ENCODE data around the gene DNMBP. TPM values are rescaled to one million over a fixed set of nuclear protein-coding genes. Genes with fewer than 3 reads are reported as not detected.
A peak's percentile ranks its signal among the peaks of the same experiment; 100 is the strongest.

The DNMBP gene
- total RNA-seq, 1 donor from 2014 or later, result 7.7 TPM

GRCh38 chr10:99894613-99895012, 115.1 kb downstream of the DNMBP start:
- Histone ChIP-seq H3K9me3 (replicated peaks) (no peaks in the 10 kb centered on the region), H3K27ac (replicated peaks) (no peak overlapping the region)
- no peak for TF ChIP-seq CTCF (IDR thresholded peaks at IDR 0.05; ENCODE audit: borderline replicate concordance)

GRCh38 chr10:99888622-99889021, 121.1 kb downstream of the DNMBP start:
- H3K4me3 ChIP-seq, result no peak overlapping the region
- no peaks in the 10 kb centered on the region for H3K4me1 ChIP-seq
- H3K27me3 ChIP-seq (ENCODE audit: low read depth), result no peaks in the 10 kb centered on the region
- no peak for TF ChIP-seq CTCF (IDR thresholded peaks at IDR 0.05; ENCODE audit: borderline replicate concordance)
- intact Hi-C loops (cut with micrococcal nuclease), result no loop called here
- no peak overlapping the region for H3K27ac ChIP-seq (replicated peaks)
- H3K36me3 ChIP-seq, result peaks cover 79% of the 10 kb centered on the region
- no peaks in the 10 kb centered on the region for H3K9me3 ChIP-seq (replicated peaks)
- no peak for DNase-seq

More at GRCh38 chr10:99894613-99895012, 115.1 kb downstream of the DNMBP start:
- intact Hi-C loops (cut with micrococcal nuclease), result no loop called here
- H3K4me3 ChIP-seq, result no peak overlapping the region
- H3K36me3 ChIP-seq, result peaks cover 81% of the 10 kb centered on the region
- no peak for DNase-seq
- H3K27me3 ChIP-seq (ENCODE audit: low read depth), result no peaks in the 10 kb centered on the region
- H3K4me1 ChIP-seq, result no peaks in the 10 kb centered on the region

- intact Hi-C loops (cut with micrococcal nuclease), result no loop called here
- TF ChIP-seq CTCF (IDR thresholded peaks at IDR 0.05; ENCODE audit: borderline replicate concordance), result no peak
- Histone ChIP-seq H3K9me3 (replicated peaks) (no peaks in the 10 kb centered on the region), H3K4me3 (no peak overlapping the region), H3K4me1 (peaks cover 8% of the 10 kb centered on the region), H3K36me3 (peaks cover 100% of the 10 kb centered on the region), H3K27me3 (ENCODE audit: low read depth) (no peaks in the 10 kb centered on the region), H3K27ac (replicated peaks) (no peak overlapping the region)
- no peak for DNase-seq
Measured at GRCh38 chr10:99883523-99883922, 126.2 kb downstream of the DNMBP start.

- Histone ChIP-seq H3K4me1 (peaks cover 8% of the 10 kb centered on the region), H3K36me3 (peaks cover 100% of the 10 kb centered on the region), H3K27me3 (ENCODE audit: low read depth) (no peaks in the 10 kb centered on the region), H3K27ac (replicated peaks) (no peak overlapping the region), H3K9me3 (replicated peaks) (no peaks in the 10 kb centered on the region), H3K4me3 (no peak overlapping the region)
- no peak for TF ChIP-seq CTCF (IDR thresholded peaks at IDR 0.05; ENCODE audit: borderline replicate concordance)
- intact Hi-C loops (cut with micrococcal nuclease), result no loop called here
- no peak for DNase-seq
Measured at GRCh38 chr10:99881371-99881770, 128.4 kb downstream of the DNMBP start.

- Histone ChIP-seq H3K36me3 (peaks cover 99% of the 10 kb centered on the region), H3K9me3 (replicated peaks) (no peaks in the 10 kb centered on the region), H3K27ac (replicated peaks) (peak overlapping the region; percentile 51), H3K4me3 (no peak overlapping the region), H3K4me1 (peaks cover 8% of the 10 kb centered on the region), H3K27me3 (ENCODE audit: low read depth) (no peaks in the 10 kb centered on the region)
- peak; percentile 19 for DNase-seq
- intact Hi-C loops (cut with micrococcal nuclease), result no loop called here
- no peak for TF ChIP-seq CTCF (IDR thresholded peaks at IDR 0.05; ENCODE audit: borderline replicate concordance)
Measured at GRCh38 chr10:99880080-99880835, 129.5 kb downstream of the DNMBP start.
